ENCODE results near the gene CDH5. TPM values are rescaled to one million over a fixed set of nuclear protein-coding genes. Genes with fewer than 3 reads are reported as not detected.

CDH5 gene
- polyA plus RNA-seq, 1 of the 3 experiments (the other 2 are of a cell fraction) = not detected

DNA sequence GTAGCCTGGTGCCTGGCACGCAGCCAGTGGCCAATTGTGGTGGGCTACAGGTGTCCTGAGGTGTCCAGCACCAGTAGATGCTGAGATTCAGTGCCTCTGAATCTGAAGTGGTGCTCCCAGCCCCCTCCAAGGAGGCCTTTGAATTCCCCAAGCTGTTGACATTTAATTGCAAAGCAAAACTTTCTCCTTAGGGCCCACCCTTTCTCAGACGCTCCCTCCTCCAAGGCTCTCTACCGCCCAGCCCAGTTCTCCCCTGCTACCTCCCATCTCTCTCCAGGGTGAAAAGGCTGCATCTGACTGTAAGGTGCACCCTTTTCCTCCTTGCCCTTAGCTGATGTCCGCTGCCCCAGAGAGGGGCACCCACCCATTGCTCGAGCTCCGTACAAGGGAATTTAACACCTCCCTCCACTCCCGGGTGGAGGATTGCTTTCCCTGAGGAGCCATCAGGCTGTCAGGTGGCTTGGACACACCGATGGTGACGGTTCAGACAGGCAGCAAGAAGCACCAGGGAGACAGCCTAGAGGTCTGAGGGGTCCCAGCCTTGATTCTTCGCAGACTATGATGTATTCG is 62.3 kb downstream of the CDH5 start:
- Histone ChIP-seq H3K27me3 (ENCODE audit: insufficient read depth) (peaks cover 54% of the 10 kb centered on the region), H3K36me3 (replicated peaks in 1 of 2; ENCODE audit: control insufficient read depth in 1 of 2, insufficient read depth in 2 of 2, low read length in 1 of 2) (no peaks in the 10 kb centered on the region), H3K9me2 (no peaks in the 10 kb centered on the region), H4K20me1 (ENCODE audit: insufficient read depth) (no peaks in the 10 kb centered on the region), H3F3A (replicated peaks; ENCODE audit: insufficient read depth) (peaks cover 4% of the 10 kb centered on the region), H3K9ac (no peak overlapping the region), H3K9me3 (no peaks in the 10 kb centered on the region), H3K27ac (ENCODE audit: low read depth in 2 of 2, low read length in 1 of 2) (no peak overlapping the region), H2AFZ (ENCODE audit: low read depth) (no peak overlapping the region), H3K4me1 (ENCODE audit: control insufficient read depth in 1 of 2, insufficient read depth in 2 of 2, low read depth in 1 of 2, low read length in 1 of 2) (peaks cover 0 to 11% of the 10 kb centered on the region in 2 experiments; a peak in 1 of 4 replicates), H3K79me2 (ENCODE audit: insufficient read depth) (no peaks in the 10 kb centered on the region), H3K4me2 (no peak overlapping the region), H3K4me3 (ENCODE audit: low read depth in 2 of 2, low read length in 1 of 2) (no peak overlapping the region)
- WGBS (ENCODE audit: low lambda C conversion rate) = 50% methylated on average over 11 of the region's 11 CpGs
- POLR2A ChIA-PET = no interaction called here
- CTCF ChIA-PET = interaction anchor here (6.3 kb wide), 1 partner anchor 23 kb away, joined by 28 read pairs; no protein-coding TSS in a partner anchor
- TF ChIP-seq TCF12 (IDR thresholded peaks at IDR 0.05) (no peak), FOSL2 (IDR thresholded peaks at IDR 0.05; ENCODE audit: borderline replicate concordance, low read depth) (no peak), SIN3A (IDR thresholded peaks at IDR 0.05; ENCODE audit: borderline replicate concordance, low read depth, low read length) (no peak), FOXM1 (IDR thresholded peaks at IDR 0.05; ENCODE audit: low read depth) (no peak), ELF1 (IDR thresholded peaks at IDR 0.05) (no peak), YY1 (IDR thresholded peaks at IDR 0.05; ENCODE audit: low read depth) (no peak), SMC3 (IDR thresholded peaks at IDR 0.05; ENCODE audit: low read depth, low read length) (no peak), MEF2A (IDR thresholded peaks at IDR 0.05; ENCODE audit: borderline replicate concordance, low read depth) (no peak)
- TF ChIP-seq, protein P1, sequence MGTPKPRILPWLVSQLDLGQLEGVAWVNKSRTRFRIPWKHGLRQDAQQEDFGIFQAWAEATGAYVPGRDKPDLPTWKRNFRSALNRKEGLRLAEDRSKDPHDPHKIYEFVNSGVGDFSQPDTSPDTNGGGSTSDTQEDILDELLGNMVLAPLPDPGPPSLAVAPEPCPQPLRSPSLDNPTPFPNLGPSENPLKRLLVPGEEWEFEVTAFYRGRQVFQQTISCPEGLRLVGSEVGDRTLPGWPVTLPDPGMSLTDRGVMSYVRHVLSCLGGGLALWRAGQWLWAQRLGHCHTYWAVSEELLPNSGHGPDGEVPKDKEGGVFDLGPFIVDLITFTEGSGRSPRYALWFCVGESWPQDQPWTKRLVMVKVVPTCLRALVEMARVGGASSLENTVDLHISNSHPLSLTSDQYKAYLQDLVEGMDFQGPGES (IDR thresholded peaks at IDR 0.05; ENCODE audit: low read depth, low read length) = no peak
- TF ChIP-seq, protein P2, sequence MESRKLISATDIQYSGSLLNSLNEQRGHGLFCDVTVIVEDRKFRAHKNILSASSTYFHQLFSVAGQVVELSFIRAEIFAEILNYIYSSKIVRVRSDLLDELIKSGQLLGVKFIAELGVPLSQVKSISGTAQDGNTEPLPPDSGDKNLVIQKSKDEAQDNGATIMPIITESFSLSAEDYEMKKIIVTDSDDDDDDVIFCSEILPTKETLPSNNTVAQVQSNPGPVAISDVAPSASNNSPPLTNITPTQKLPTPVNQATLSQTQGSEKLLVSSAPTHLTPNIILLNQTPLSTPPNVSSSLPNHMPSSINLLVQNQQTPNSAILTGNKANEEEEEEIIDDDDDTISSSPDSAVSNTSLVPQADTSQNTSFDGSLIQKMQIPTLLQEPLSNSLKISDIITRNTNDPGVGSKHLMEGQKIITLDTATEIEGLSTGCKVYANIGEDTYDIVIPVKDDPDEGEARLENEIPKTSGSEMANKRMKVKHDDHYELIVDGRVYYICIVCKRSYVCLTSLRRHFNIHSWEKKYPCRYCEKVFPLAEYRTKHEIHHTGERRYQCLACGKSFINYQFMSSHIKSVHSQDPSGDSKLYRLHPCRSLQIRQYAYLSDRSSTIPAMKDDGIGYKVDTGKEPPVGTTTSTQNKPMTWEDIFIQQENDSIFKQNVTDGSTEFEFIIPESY (IDR thresholded peaks at IDR 0.05; ENCODE audit: borderline replicate concordance, low read depth) = no peak
- TF ChIP-seq, protein P3, sequence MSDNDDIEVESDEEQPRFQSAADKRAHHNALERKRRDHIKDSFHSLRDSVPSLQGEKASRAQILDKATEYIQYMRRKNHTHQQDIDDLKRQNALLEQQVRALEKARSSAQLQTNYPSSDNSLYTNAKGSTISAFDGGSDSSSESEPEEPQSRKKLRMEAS (IDR thresholded peaks at IDR 0.05; ENCODE audit: low read depth) = no peak
- TF ChIP-seq, protein P4, sequence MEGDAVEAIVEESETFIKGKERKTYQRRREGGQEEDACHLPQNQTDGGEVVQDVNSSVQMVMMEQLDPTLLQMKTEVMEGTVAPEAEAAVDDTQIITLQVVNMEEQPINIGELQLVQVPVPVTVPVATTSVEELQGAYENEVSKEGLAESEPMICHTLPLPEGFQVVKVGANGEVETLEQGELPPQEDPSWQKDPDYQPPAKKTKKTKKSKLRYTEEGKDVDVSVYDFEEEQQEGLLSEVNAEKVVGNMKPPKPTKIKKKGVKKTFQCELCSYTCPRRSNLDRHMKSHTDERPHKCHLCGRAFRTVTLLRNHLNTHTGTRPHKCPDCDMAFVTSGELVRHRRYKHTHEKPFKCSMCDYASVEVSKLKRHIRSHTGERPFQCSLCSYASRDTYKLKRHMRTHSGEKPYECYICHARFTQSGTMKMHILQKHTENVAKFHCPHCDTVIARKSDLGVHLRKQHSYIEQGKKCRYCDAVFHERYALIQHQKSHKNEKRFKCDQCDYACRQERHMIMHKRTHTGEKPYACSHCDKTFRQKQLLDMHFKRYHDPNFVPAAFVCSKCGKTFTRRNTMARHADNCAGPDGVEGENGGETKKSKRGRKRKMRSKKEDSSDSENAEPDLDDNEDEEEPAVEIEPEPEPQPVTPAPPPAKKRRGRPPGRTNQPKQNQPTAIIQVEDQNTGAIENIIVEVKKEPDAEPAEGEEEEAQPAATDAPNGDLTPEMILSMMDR (IDR thresholded peaks at IDR 0.05) = no peak
- DNase-seq = no peak
